Spinal cord (tissue), 10 donors: Measurements from ENCODE around the gene FOXL1. TPM values are rescaled to one million over a fixed set of nuclear protein-coding genes. Genes with fewer than 3 reads are reported as not detected.

Experiments used
- DNase-seq, 6 donors: peaks; one replicate each; pipeline versions ENCODE4 v3.0.0 to v3.0.0-alpha.2; 2013 to 2015; ENCODE audit warnings: low spot score in 6 of 6, low read depth in 4 of 6
- H3K27ac ChIP-seq: one replicate; pipeline ENCODE4 v1.5.1; 2013; ENCODE audit warnings: low read depth, low read length, control low read depth
- H3K27me3 ChIP-seq: one replicate; pipeline ENCODE4 v1.6.1; 2013; ENCODE audit warnings: low read length; ENCODE audit not compliant: control insufficient read depth, insufficient read depth
- H3K36me3 ChIP-seq: one replicate; pipeline ENCODE4 v1.6.1; 2013; ENCODE audit warnings: low read length; ENCODE audit not compliant: control insufficient read depth, insufficient read depth
- H3K4me1 ChIP-seq: one replicate; pipeline ENCODE4 v1.6.1; 2013; ENCODE audit warnings: low read length; ENCODE audit not compliant: control insufficient read depth, insufficient read depth
- H3K4me3 ChIP-seq: one replicate; pipeline ENCODE4 v1.5.1; 2013; ENCODE audit warnings: low read depth, low read length, control low read depth
- H3K9me3 ChIP-seq: one replicate; pipeline ENCODE4 v1.6.1; 2013; ENCODE audit warnings: low read length; ENCODE audit not compliant: control insufficient read depth, insufficient read depth
- WGBS: methylation state at CpG from one replicate; pipeline ENCODE4 v1.1.5; 2013; ENCODE audit warnings: missing lambda C conversion rate; ENCODE audit not compliant: insufficient coverage; 5-methylcytosine and 5-hydroxymethylcytosine counted together
- long read RNA-seq, 4 donors: transcript quantifications; one replicate each; lab custom pipeline, GENCODE V29; 2026
- polyA plus RNA-seq, 2 donors: library from polyadenylated mRNA; unstranded; fragments of 120-200 nt; gene quantifications; one replicate each; pipeline ENCODE4 v1.2.1, GENCODE V29; 2013; ENCODE audit not compliant: insufficient read length in 2 of 2
- total RNA-seq, 2 donors: library from RNA; depleted of rRNA in 1 of 2; stranded (reverse); fragments of 120-200 nt in 1 of 2; fragments of >200 nt in 1 of 2; gene quantifications; one replicate each; pipeline versions ENCODE4 v1.2.3 to v1.2.4, GENCODE V29; 2013 to 2014
- donor health status: healthy.

Gene FOXL1
- total RNA-seq (1 to 10 TPM; 3.9 to 8.9 TPM), polyA plus RNA-seq (1 to 10 TPM; 2.2 to 3.1 TPM)
- long read RNA-seq, donor 1, transcript FOXL1-201 (1 exons, 3,655 nt) = major isoform, 6 of 6 reads
- long read RNA-seq, donor 1, partial matches to known transcripts = 0 of 6 reads
- long read RNA-seq, donor 1, other reads (novel, unspliced or antisense) = 0 of 6 reads
- long read RNA-seq, donor 2, partial matches to known transcripts = 0 of 1 reads
- long read RNA-seq, donor 2, other reads (novel, unspliced or antisense) = 0 of 1 reads
- long read RNA-seq, donor 3, partial matches to known transcripts = 0 of 1 reads
- long read RNA-seq, donor 3, other reads (novel, unspliced or antisense) = 0 of 1 reads
- long read RNA-seq, donor 4, transcript FOXL1-201 (1 exons, 3,655 nt) = major isoform, 9 of 9 reads
- long read RNA-seq, donor 4, partial matches to known transcripts = 0 of 9 reads
- long read RNA-seq, donor 4, other reads (novel, unspliced or antisense) = 0 of 9 reads

GRCh38 chr16:86578061-86578599 lies at the start of gene FOXL1:
Gene FOXL1, plus strand, starts transcription at chr16:86578549. Its CDS starts 175 bp downstream, at chr16:86578724.
- Histone ChIP-seq H3K9me3 (no peaks in the 10 kb centered on the region), H3K4me1 (peaks cover 40% of the 10 kb centered on the region), H3K27me3 (peaks cover 87% of the 10 kb centered on the region), H3K4me3 (peak within 1 kb of the TSS; percentile 55), H3K36me3 (no peaks in the 10 kb centered on the region), H3K27ac (peak within 1 kb of the TSS; percentile 87)
- WGBS = 21% methylated on average over 4 of the region's 13 CpGs
- peak in 1 of 6 donors; percentile 69 for DNase-seq

GRCh38 chr16:86529160-86529559 lies 49.2 kb upstream of the FOXL1 start:
- no peaks in the 10 kb centered on the region for H3K9me3 ChIP-seq
- H3K27ac ChIP-seq = no peak overlapping the region
- peaks cover 35% of the 10 kb centered on the region for H3K36me3 ChIP-seq
- no peak overlapping the region for H3K4me3 ChIP-seq
- no peak for DNase-seq
- peaks cover 21% of the 10 kb centered on the region for H3K4me1 ChIP-seq
- 92% methylated on average over 8 of the region's 8 CpGs for WGBS
- H3K27me3 ChIP-seq = no peaks in the 10 kb centered on the region

- Histone ChIP-seq H3K9me3 (no peaks in the 10 kb centered on the region), H3K4me3 (no peak overlapping the region), H3K4me1 (peaks cover 26% of the 10 kb centered on the region), H3K36me3 (peaks cover 40% of the 10 kb centered on the region), H3K27ac (no peak overlapping the region), H3K27me3 (no peaks in the 10 kb centered on the region)
- no peak for DNase-seq
- WGBS = 63% methylated on average over 18 of the region's 31 CpGs
Observed at GRCh38 chr16:86530251-86531190, 47.8 kb upstream of the FOXL1 start.

GRCh38 chr16:86531191-86531545 lies 47.2 kb upstream of the FOXL1 start:
- Histone ChIP-seq H3K4me3 (no peak overlapping the region), H3K36me3 (peaks cover 43% of the 10 kb centered on the region), H3K9me3 (no peaks in the 10 kb centered on the region), H3K27ac (peak overlapping the region; percentile 50), H3K27me3 (no peaks in the 10 kb centered on the region), H3K4me1 (peaks cover 26% of the 10 kb centered on the region)
- WGBS = 28% methylated on average over 5 of the region's 7 CpGs
- DNase-seq = peak in 4 of 6 donors; percentile 71 to 93 (median 81)

GRCh38 chr16:86531641-86532525 lies 46.5 kb upstream of the FOXL1 start:
- Histone ChIP-seq H3K4me3 (no peak overlapping the region), H3K36me3 (peaks cover 49% of the 10 kb centered on the region), H3K27me3 (no peaks in the 10 kb centered on the region), H3K27ac (peak overlapping the region; percentile 50), H3K9me3 (no peaks in the 10 kb centered on the region), H3K4me1 (peaks cover 26% of the 10 kb centered on the region)
- WGBS = 86% methylated on average over 49 of the region's 49 CpGs
- no peak for DNase-seq

GRCh38 chr16:86532526-86532815 lies 45.9 kb upstream of the FOXL1 start:
- no peaks in the 10 kb centered on the region for H3K27me3 ChIP-seq
- H3K4me3 ChIP-seq = no peak overlapping the region
- peaks cover 47% of the 10 kb centered on the region for H3K36me3 ChIP-seq
- no peak overlapping the region for H3K27ac ChIP-seq
- peaks cover 26% of the 10 kb centered on the region for H3K4me1 ChIP-seq
- DNase-seq = no peak
- no peaks in the 10 kb centered on the region for H3K9me3 ChIP-seq
- WGBS = 95% methylated on average over 7 of the region's 7 CpGs

GRCh38 chr16:86533076-86533475 lies 45.3 kb upstream of the FOXL1 start:
- 89% methylated on average over 8 of the region's 8 CpGs for WGBS
- no peak for DNase-seq
- H3K9me3 ChIP-seq = no peaks in the 10 kb centered on the region

GRCh38 chr16:86533767-86534351 lies 44.5 kb upstream of the FOXL1 start:
- no peak for DNase-seq
- Histone ChIP-seq H3K27me3 (no peaks in the 10 kb centered on the region), H3K27ac (no peak overlapping the region), H3K4me3 (no peak overlapping the region), H3K4me1 (peaks cover 32% of the 10 kb centered on the region), H3K9me3 (no peaks in the 10 kb centered on the region), H3K36me3 (peaks cover 49% of the 10 kb centered on the region)
- WGBS = 57% methylated on average over 7 of the region's 8 CpGs

More at GRCh38 chr16:86533076-86533475, 45.3 kb upstream of the FOXL1 start:
- peaks cover 31% of the 10 kb centered on the region for H3K4me1 ChIP-seq
- H3K27ac ChIP-seq = no peak overlapping the region
- H3K36me3 ChIP-seq = peaks cover 48% of the 10 kb centered on the region
- no peak overlapping the region for H3K4me3 ChIP-seq
- no peaks in the 10 kb centered on the region for H3K27me3 ChIP-seq
